Lower leg skin (tissue), 3 donors: Measurements from ENCODE around the gene TMEM234.

ENCODE experiments used
- POLR2A ChIP-seq, 2 donors: fragments of 450-650 bp; IDR thresholded peaks; one replicate each; pipeline ENCODE4 v1.6.1; 2016 to 2017; ENCODE audit warnings: antibody characterized with exemption in 2 of 2, mild to moderate bottlenecking in 1 of 2, moderate library complexity in 1 of 2
- TF ChIP-seq, protein P1 (sequence below), 3 donors: fragments of 450-650 bp; IDR thresholded peaks; one replicate each; pipeline ENCODE4 v1.5.1; 2016; ENCODE audit warnings: antibody characterized with exemption in 3 of 3, mild to moderate bottlenecking in 3 of 3, moderate library complexity in 2 of 3

DNA sequence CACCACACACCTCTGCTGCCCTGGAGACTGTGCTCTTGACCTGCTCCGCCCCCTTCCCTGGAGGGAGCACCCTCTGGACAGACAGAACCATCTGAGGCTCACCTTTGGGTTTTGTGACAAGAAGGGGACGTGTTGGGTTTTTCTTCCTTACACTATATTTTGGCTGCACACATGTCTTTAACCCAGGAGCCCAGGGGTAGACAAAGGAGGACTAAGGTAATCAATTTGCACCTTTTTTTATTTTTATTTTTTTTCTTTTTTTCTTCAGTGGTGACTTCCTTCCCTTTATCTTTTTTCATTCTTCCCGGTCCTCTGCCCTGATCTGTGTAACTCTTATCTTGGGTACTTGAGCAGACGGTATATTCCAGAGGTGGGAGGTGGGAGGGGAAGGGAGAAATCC is 51.2 kb downstream of the TMEM234 start:
- TF ChIP-seq, protein P1, sequence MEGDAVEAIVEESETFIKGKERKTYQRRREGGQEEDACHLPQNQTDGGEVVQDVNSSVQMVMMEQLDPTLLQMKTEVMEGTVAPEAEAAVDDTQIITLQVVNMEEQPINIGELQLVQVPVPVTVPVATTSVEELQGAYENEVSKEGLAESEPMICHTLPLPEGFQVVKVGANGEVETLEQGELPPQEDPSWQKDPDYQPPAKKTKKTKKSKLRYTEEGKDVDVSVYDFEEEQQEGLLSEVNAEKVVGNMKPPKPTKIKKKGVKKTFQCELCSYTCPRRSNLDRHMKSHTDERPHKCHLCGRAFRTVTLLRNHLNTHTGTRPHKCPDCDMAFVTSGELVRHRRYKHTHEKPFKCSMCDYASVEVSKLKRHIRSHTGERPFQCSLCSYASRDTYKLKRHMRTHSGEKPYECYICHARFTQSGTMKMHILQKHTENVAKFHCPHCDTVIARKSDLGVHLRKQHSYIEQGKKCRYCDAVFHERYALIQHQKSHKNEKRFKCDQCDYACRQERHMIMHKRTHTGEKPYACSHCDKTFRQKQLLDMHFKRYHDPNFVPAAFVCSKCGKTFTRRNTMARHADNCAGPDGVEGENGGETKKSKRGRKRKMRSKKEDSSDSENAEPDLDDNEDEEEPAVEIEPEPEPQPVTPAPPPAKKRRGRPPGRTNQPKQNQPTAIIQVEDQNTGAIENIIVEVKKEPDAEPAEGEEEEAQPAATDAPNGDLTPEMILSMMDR (IDR thresholded peaks at IDR 0.05): no peak
- no peak for TF ChIP-seq POLR2A (IDR thresholded peaks at IDR 0.05)
